Measurements from ENCODE around the gene PRR23E. TPM values are rescaled to one million over a fixed set of nuclear protein-coding genes. Genes with fewer than 3 reads are reported as not detected.

Gene PRR23E
- total RNA-seq (2022) (not detected in 2 replicates), Bru-seq, nascent RNA (not detected), BruChase-seq, experiment 1, labeled RNA remaining after a 6-hour chase (not detected), BruChase-seq, experiment 2, labeled RNA remaining after a 2-hour chase (not detected)
- long read RNA-seq = 0 reads

DNA sequence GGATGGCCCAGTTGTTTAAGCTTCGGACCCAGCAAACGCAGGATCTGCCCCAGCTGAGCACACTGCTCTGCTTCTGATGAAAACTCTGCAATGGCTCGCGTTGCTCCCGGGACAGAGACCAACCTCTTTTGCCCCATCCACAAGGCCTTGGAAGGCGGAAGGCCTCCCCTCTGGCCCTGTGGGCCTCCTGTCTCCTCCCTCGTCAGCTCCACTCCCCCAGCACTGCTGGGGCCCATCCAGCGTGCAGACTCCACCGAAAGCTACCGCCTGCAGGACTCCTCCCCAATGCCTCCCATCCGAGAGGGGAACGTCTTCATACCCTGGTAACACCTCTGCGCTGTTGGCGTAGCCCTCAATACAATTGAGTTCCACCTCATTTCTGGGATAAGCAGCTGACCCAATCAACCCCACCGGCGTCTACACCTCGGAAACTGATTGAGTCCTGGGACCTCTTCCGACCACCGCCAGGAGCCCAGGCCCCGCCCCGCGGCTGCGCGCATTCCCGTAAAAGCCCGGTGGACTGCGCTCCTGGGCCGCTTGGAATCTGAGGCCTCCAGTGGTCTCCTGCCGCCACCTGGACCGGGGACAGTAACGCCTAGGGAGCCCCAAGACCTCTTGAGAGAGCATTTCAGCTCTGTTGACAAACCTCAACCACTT, at the start of gene PRR23E:
Gene PRR23E (plus strand): TSS at position 556 of the 657 bp plus-strand sequence. CDS start 3,555 bp downstream, outside the sequence.
- intact Hi-C loops (cut with micrococcal nuclease) = no loop called here
- TF ChIP-seq, protein P1, sequence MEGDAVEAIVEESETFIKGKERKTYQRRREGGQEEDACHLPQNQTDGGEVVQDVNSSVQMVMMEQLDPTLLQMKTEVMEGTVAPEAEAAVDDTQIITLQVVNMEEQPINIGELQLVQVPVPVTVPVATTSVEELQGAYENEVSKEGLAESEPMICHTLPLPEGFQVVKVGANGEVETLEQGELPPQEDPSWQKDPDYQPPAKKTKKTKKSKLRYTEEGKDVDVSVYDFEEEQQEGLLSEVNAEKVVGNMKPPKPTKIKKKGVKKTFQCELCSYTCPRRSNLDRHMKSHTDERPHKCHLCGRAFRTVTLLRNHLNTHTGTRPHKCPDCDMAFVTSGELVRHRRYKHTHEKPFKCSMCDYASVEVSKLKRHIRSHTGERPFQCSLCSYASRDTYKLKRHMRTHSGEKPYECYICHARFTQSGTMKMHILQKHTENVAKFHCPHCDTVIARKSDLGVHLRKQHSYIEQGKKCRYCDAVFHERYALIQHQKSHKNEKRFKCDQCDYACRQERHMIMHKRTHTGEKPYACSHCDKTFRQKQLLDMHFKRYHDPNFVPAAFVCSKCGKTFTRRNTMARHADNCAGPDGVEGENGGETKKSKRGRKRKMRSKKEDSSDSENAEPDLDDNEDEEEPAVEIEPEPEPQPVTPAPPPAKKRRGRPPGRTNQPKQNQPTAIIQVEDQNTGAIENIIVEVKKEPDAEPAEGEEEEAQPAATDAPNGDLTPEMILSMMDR (IDR thresholded peaks at IDR 0.05; ENCODE audit: unreplicated experiment) = no peak
- DNase-seq (ENCODE audit: unreplicated experiment) = no peak
- Mint-ChIP-seq H3K27ac (ENCODE audit: low read depth, unreplicated experiment) (no peak within 1 kb of the TSS), H3K9me3 (ENCODE audit: unreplicated experiment) (no peaks in the 10 kb centered on the region), H3K4me3 (ENCODE audit: unreplicated experiment) (no peak within 1 kb of the TSS), H3K4me1 (ENCODE audit: insufficient read depth, unreplicated experiment) (no peaks in the 10 kb centered on the region), H3K36me3 (ENCODE audit: insufficient read depth, unreplicated experiment) (no peaks in the 10 kb centered on the region), H3K27me3 (ENCODE audit: insufficient read depth, unreplicated experiment) (peaks cover 17% of the 10 kb centered on the region)
- ChIA-PET CTCF (no interaction called here), POLR2A (no interaction called here)
- BruUV-seq (replicated peaks) = no TSS peak

- no TSS peak for BruUV-seq (replicated peaks)
- H3K9me3 Mint-ChIP-seq (ENCODE audit: unreplicated experiment) = no peaks in the 10 kb centered on the region
- ChIA-PET POLR2A (interaction anchor here (2.0 kb wide), 1 partner anchor 68 kb away, joined by 5 read pairs; no protein-coding TSS in a partner anchor), CTCF (no interaction called here)
- no peak for DNase-seq (ENCODE audit: unreplicated experiment)
- peaks cover 12% of the 10 kb centered on the region for H3K4me1 Mint-ChIP-seq (ENCODE audit: insufficient read depth, unreplicated experiment)
- H3K4me3 Mint-ChIP-seq (ENCODE audit: unreplicated experiment) = no peak overlapping the region
- TF ChIP-seq, protein P1 (IDR thresholded peaks at IDR 0.05; ENCODE audit: unreplicated experiment) = no peak
- no peaks in the 10 kb centered on the region for H3K36me3 Mint-ChIP-seq (ENCODE audit: insufficient read depth, unreplicated experiment)
- H3K27me3 Mint-ChIP-seq (ENCODE audit: insufficient read depth, unreplicated experiment) = no peaks in the 10 kb centered on the region
- H3K27ac Mint-ChIP-seq (ENCODE audit: low read depth, unreplicated experiment) = no peak overlapping the region
- intact Hi-C loops (cut with micrococcal nuclease) = no loop called here
Observed at GRCh38 chr3:127143172-127143571, 49.8 kb upstream of the PRR23E start.

DNA sequence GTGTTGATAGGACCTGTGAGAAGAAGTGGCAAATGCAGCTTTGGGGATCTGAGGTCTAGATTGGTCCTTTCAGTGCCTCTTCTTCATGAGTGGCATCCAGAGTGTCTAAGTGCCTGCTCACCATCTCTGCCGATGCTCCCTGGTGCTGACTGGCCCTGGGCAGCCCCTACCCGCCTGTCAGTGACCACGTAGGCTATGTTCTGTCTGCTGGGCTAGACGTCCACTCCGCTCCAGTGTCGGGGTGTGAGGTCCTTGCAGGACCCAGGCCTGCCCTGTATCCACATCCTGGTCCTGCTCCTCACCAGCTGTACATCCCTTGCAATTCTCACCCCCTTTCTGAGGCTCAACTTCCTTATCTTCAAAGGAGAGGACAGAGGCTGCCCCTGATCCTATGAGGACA, 48.3 kb upstream of the PRR23E start:
- intact Hi-C loops (cut with micrococcal nuclease) = no loop called here
- Mint-ChIP-seq H3K4me1 (ENCODE audit: insufficient read depth, unreplicated experiment) (no peaks in the 10 kb centered on the region), H3K9me3 (ENCODE audit: unreplicated experiment) (no peaks in the 10 kb centered on the region), H3K36me3 (ENCODE audit: insufficient read depth, unreplicated experiment) (no peaks in the 10 kb centered on the region), H3K27me3 (ENCODE audit: insufficient read depth, unreplicated experiment) (no peaks in the 10 kb centered on the region), H3K4me3 (ENCODE audit: unreplicated experiment) (no peak overlapping the region), H3K27ac (ENCODE audit: low read depth, unreplicated experiment) (no peak overlapping the region)
- TF ChIP-seq, protein P1 (IDR thresholded peaks at IDR 0.05; ENCODE audit: unreplicated experiment) = no peak
- no peak for DNase-seq (ENCODE audit: unreplicated experiment)
- ChIA-PET CTCF (no interaction called here), POLR2A (no interaction called here)
- no TSS peak for BruUV-seq (replicated peaks)

- Mint-ChIP-seq H3K27me3 (ENCODE audit: insufficient read depth, unreplicated experiment) (no peaks in the 10 kb centered on the region), H3K4me3 (ENCODE audit: unreplicated experiment) (no peak overlapping the region), H3K4me1 (ENCODE audit: insufficient read depth, unreplicated experiment) (no peaks in the 10 kb centered on the region), H3K36me3 (ENCODE audit: insufficient read depth, unreplicated experiment) (no peaks in the 10 kb centered on the region), H3K9me3 (ENCODE audit: unreplicated experiment) (no peaks in the 10 kb centered on the region), H3K27ac (ENCODE audit: low read depth, unreplicated experiment) (no peak overlapping the region)
- ChIA-PET CTCF (no interaction called here), POLR2A (no interaction called here)
- TF ChIP-seq, protein P1 (IDR thresholded peaks at IDR 0.05; ENCODE audit: unreplicated experiment) = no peak
- no peak for DNase-seq (ENCODE audit: unreplicated experiment)
- no TSS peak for BruUV-seq (replicated peaks)
- intact Hi-C loops (cut with micrococcal nuclease) = no loop called here
Observed at GRCh38 chr3:127145266-127145665, 47.7 kb upstream of the PRR23E start.
